Prostate gland (tissue), 2 donors: ENCODE data around the gene AARS2.

ENCODE experiments used
- CTCF ChIP-seq, 4 experiments: fragments of 200-600 bp in 2 of 4; fragments of 450-650 bp in 2 of 4; sonication (generic) in 2 of 4; IDR thresholded peaks; 1 replicate in 3 of 4; 2 replicates in 1 of 4; pipeline ENCODE4 v1.5.1; 2016 to 2019; ENCODE audit warnings: antibody characterized with exemption in 4 of 4, mild to moderate bottlenecking in 2 of 4, moderate library complexity in 2 of 4
- POLR2A ChIP-seq: fragments of 450-650 bp; IDR thresholded peaks from one replicate; pipeline ENCODE4 v1.6.1; 2016; ENCODE audit warnings: antibody characterized with exemption, mild to moderate bottlenecking
- POLR2AphosphoS5 ChIP-seq: sonication (generic); formaldehyde crosslinking; IDR thresholded peaks from one replicate; pipeline ENCODE4 v1.6.1; 2017; ENCODE audit warnings: antibody characterized with exemption

- no peak for TF ChIP-seq CTCF (IDR thresholded peaks at IDR 0.05)
- TF ChIP-seq POLR2A = no peak
- TF ChIP-seq POLR2AphosphoS5 = no peak
Measured at GRCh38 chr6:44355640-44356039, 42.5 kb upstream of the AARS2 start.
